CD4-positive, alpha-beta T cell (primary cell): ENCODE data around the gene SCAF8. TPM values are rescaled to one million over a fixed set of nuclear protein-coding genes. Genes with fewer than 3 reads are reported as not detected.

Source experiments
- ATAC-seq: fragments of 200-7000 bp; cut with Tn5 transposase; one replicate; pipeline ENCODE4 v1.10.0; 2022; ENCODE audit warnings: mild to moderate bottlenecking; ENCODE audit not compliant: poor library complexity
- CTCF ChIA-PET: fragments of 350-600 bp; sonication (Branson Sonifier 250); formaldehyde crosslinking; loops from one replicate; lab custom pipeline; 2021; ENCODE audit warnings: antibody characterized with exemption, inconsistent platforms; lab: Charles Lee
- POLR2A ChIA-PET: fragments of 350-600 bp; sonication (Branson Sonifier 250); formaldehyde crosslinking; loops from one replicate; lab custom pipeline; 2021; ENCODE audit warnings: antibody characterized with exemption, inconsistent platforms; lab: Charles Lee
- DNase-seq, 14 experiments: peaks; one replicate each; pipeline ENCODE4 v3.0.0-alpha.2; 2013 to 2020; ENCODE audit warnings: mixed read lengths in 2 of 14
- H3K27ac ChIP-seq, 2 donors: one replicate each; pipeline versions ENCODE4 v1.5.1 to v1.7.0; 2013; ENCODE audit warnings: low read length in 2 of 2, low read depth in 1 of 2, mild to moderate bottlenecking in 1 of 2
- H3K27me3 ChIP-seq, 2 experiments: 1 replicate in 1 of 2; 2 replicates in 1 of 2; pipeline versions ENCODE4 v1.6.1 to v1.7.0; 2013; ENCODE audit warnings: low read length in 2 of 2, control low read depth in 1 of 2, mild to moderate bottlenecking in 1 of 2, moderate library complexity in 1 of 2; ENCODE audit not compliant: insufficient read depth in 2 of 2, control insufficient read depth in 1 of 2
- H3K36me3 ChIP-seq: one replicate; pipeline ENCODE4 v1.6.1; 2013; ENCODE audit warnings: low read length, control low read depth; ENCODE audit not compliant: insufficient read depth
- H3K4me1 ChIP-seq: one replicate; pipeline ENCODE4 v1.6.1; 2013; ENCODE audit warnings: low read length, control low read depth; ENCODE audit not compliant: insufficient read depth
- H3K4me3 ChIP-seq: one replicate; pipeline ENCODE4 v1.5.1; 2013; ENCODE audit warnings: mild to moderate bottlenecking, low read length, moderate library complexity
- H3K9me3 ChIP-seq, 2 experiments: 1 replicate in 1 of 2; 2 replicates in 1 of 2; pipeline versions ENCODE4 v1.6.1 to v1.7.0; 2013; ENCODE audit warnings: low read length in 2 of 2, mild to moderate bottlenecking in 2 of 2, control low read depth in 1 of 2, moderate library complexity in 1 of 2; ENCODE audit not compliant: control insufficient read depth in 1 of 2, insufficient read depth in 1 of 2
- H3K27ac Mint-ChIP-seq: one replicate; pipeline ENCODE4 v1.8.0; 2020; ENCODE audit warnings: mixed read lengths
- H3K27me3 Mint-ChIP-seq: one replicate; pipeline ENCODE4 v1.8.0; 2021; ENCODE audit warnings: mixed read lengths
- H3K36me3 Mint-ChIP-seq: one replicate; pipeline ENCODE4 v1.8.0; 2021; ENCODE audit warnings: low read depth, mixed read lengths
- H3K4me1 Mint-ChIP-seq: one replicate; pipeline ENCODE4 v1.8.0; 2021; ENCODE audit warnings: low read depth, mixed read lengths
- H3K4me3 Mint-ChIP-seq: one replicate; pipeline ENCODE4 v1.8.0; 2020; ENCODE audit warnings: mild to moderate bottlenecking, mixed read lengths
- H3K9me3 Mint-ChIP-seq: one replicate; pipeline ENCODE4 v1.8.0; 2020; ENCODE audit warnings: mixed read lengths
- CTCF ChIP-seq: fragments of 200-600 bp; IDR thresholded peaks from one replicate; pipeline ENCODE4 v1.8.0; 2022; ENCODE audit warnings: antibody characterized with exemption, mild to moderate bottlenecking
- intact Hi-C, 2 experiments: fragments of 100-400 bp; cut with DNase I in 1 of 2; cut with micrococcal nuclease in 1 of 2; formaldehyde crosslinking; loops; one replicate each; pipeline versions ENCODE4 v1.15.1 to v1.9.0; 2023 to 2025; cut with DNase I, micrococcal nuclease
- total RNA-seq, 174 experiments: library from RNA in 2 of 174; stranded (reverse) in 2 of 174; gene quantifications; one replicate each; pipeline ENCODE4 v1.2.3 and lab custom pipeline; 2021 to 2026

SCAF8 gene
- total RNA-seq, 2 experiments from 2014 or later: 82.6 to 83.8 TPM

- POLR2A ChIA-PET: no interaction called here
- Histone ChIP-seq H3K9me3 (no peaks in the 10 kb centered on the region), H3K4me3 (no peak overlapping the region), H3K27ac (no peak overlapping the region), H3K36me3 (no peaks in the 10 kb centered on the region), H3K4me1 (peaks cover 3% of the 10 kb centered on the region), H3K27me3 (no peaks in the 10 kb centered on the region)
- ATAC-seq: no peak
- no peak for DNase-seq
- peaks cover 12% of the 10 kb centered on the region for H3K4me1 Mint-ChIP-seq
- H3K27ac Mint-ChIP-seq: peak overlapping the region; percentile 49
- no peaks in the 10 kb centered on the region for H3K9me3 Mint-ChIP-seq
- CTCF ChIA-PET: no interaction called here
- TF ChIP-seq CTCF: no peak
- H3K27me3 Mint-ChIP-seq: no peaks in the 10 kb centered on the region
- H3K36me3 Mint-ChIP-seq: peaks cover 18% of the 10 kb centered on the region
- H3K4me3 Mint-ChIP-seq: no peak overlapping the region
- intact Hi-C loops: no loop called here
Measured at GRCh38 chr6:154861825-154862224, 128.6 kb downstream of the SCAF8 start.

GRCh38 chr6:154862536-154862935 is 129.3 kb downstream of the SCAF8 start:
- peak overlapping the region; percentile 49 for H3K27ac Mint-ChIP-seq
- ChIA-PET POLR2A (interaction anchor here (0.7 kb wide), 1 partner anchor 582 kb away, joined by 3 read pairs; no protein-coding TSS in a partner anchor), CTCF (interaction anchor here (0.5 kb wide), 1 partner anchor 133 kb away, joined by 3 read pairs; no protein-coding TSS in a partner anchor)
- Histone ChIP-seq H3K4me3 (no peak overlapping the region), H3K4me1 (peaks cover 3% of the 10 kb centered on the region), H3K9me3 (no peaks in the 10 kb centered on the region), H3K36me3 (no peaks in the 10 kb centered on the region), H3K27ac (no peak overlapping the region), H3K27me3 (no peaks in the 10 kb centered on the region)
- ATAC-seq: no peak
- no peak for TF ChIP-seq CTCF
- H3K4me3 Mint-ChIP-seq: no peak overlapping the region
- intact Hi-C loops: no loop called here
- H3K27me3 Mint-ChIP-seq: no peaks in the 10 kb centered on the region
- peaks cover 12% of the 10 kb centered on the region for H3K4me1 Mint-ChIP-seq
- H3K36me3 Mint-ChIP-seq: peaks cover 18% of the 10 kb centered on the region
- no peaks in the 10 kb centered on the region for H3K9me3 Mint-ChIP-seq
- no peak for DNase-seq

GRCh38 chr6:154864066-154864430 is 130.8 kb downstream of the SCAF8 start:
- no peak overlapping the region for H3K27ac Mint-ChIP-seq
- H3K36me3 ChIP-seq: no peaks in the 10 kb centered on the region
- DNase-seq (no peak), ATAC-seq (no peak)
- H3K27me3 ChIP-seq: no peaks in the 10 kb centered on the region
- peaks cover 12% of the 10 kb centered on the region for H3K4me1 Mint-ChIP-seq
- TF ChIP-seq CTCF: no peak
- intact Hi-C loops: no loop called here
- H3K4me3 ChIP-seq: no peak overlapping the region
- POLR2A ChIA-PET: no interaction called here
- H3K36me3 Mint-ChIP-seq: peaks cover 21% of the 10 kb centered on the region
- no peak overlapping the region for H3K27ac ChIP-seq
- H3K4me1 ChIP-seq: peaks cover 3% of the 10 kb centered on the region
- CTCF ChIA-PET: no interaction called here
- no peaks in the 10 kb centered on the region for H3K27me3 Mint-ChIP-seq
- H3K4me3 Mint-ChIP-seq: no peak overlapping the region
- H3K9me3 Mint-ChIP-seq: no peaks in the 10 kb centered on the region
- H3K9me3 ChIP-seq: no peaks in the 10 kb centered on the region
